COLO668 (cell line): ENCODE data around the gene IFIT3.

Source experiments
- DNase-seq: peaks from one replicate; lab custom pipeline; 2025; ENCODE audit not compliant: unreplicated experiment; lab: John Stamatoyannopoulos, UW

The IFIT3 gene

GRCh38 chr10:89389254-89389653 lies 61.5 kb downstream of the IFIT3 start:
- no peak for DNase-seq
